GM19351 (cell line): ENCODE data around the gene WDR82.

ENCODE experiments used
- ATAC-seq: cut with Tn5 transposase; IDR thresholded peaks from one replicate; pipeline ENCODE4 v1.9.1; 2021; ENCODE audit warnings: mild to moderate bottlenecking, moderate library complexity; ENCODE audit not compliant: unreplicated experiment

The WDR82 gene

DNA sequence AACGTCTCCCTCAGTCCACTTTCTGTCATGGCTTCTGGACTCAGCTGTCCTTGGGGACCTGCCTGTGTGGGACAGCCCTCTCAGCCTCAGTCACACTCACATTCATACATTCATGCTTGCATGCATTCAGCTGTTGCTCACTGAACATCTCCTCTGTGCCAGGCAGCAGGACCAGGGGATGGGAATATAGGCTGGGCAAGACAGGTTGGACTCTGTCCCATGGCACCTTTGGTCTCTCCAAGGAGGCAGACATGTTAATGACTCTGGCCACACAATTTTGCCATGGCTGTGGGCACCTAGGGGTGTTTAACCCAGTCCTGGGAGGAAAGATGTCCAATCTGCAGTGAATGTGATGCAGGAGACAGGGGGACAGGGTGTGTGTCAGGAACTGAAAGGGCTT lies 29.9 kb upstream of the WDR82 start:
- ATAC-seq: no peak

DNA sequence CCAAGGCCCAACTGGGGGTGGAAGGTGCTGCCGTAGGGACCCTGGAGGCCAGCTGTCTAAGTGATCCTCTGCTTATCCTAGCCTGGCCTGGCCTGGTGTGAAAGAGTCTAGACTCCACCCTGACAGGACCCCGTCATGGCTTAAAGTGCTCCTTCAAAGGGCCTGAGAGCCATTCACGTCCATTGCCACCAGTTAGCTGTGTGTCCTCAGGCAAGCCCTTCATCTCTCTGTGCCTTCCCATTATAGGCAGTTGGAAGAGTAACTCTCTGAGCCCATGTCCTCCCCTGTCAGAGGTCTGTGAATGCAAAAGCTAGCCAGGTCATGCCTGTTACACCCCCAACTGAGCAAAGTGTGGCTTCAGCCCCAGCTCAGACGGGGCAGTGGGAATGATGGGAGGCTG lies 28.5 kb upstream of the WDR82 start:
- no peak for ATAC-seq

GRCh38 chr3:52305926-52306325 lies 27.5 kb upstream of the WDR82 start:
- no peak for ATAC-seq

GRCh38 chr3:52303811-52304210 lies 25.4 kb upstream of the WDR82 start:
- ATAC-seq: no peak

GRCh38 chr3:52302426-52303145 lies 24.1 kb upstream of the WDR82 start:
- no peak for ATAC-seq

DNA sequence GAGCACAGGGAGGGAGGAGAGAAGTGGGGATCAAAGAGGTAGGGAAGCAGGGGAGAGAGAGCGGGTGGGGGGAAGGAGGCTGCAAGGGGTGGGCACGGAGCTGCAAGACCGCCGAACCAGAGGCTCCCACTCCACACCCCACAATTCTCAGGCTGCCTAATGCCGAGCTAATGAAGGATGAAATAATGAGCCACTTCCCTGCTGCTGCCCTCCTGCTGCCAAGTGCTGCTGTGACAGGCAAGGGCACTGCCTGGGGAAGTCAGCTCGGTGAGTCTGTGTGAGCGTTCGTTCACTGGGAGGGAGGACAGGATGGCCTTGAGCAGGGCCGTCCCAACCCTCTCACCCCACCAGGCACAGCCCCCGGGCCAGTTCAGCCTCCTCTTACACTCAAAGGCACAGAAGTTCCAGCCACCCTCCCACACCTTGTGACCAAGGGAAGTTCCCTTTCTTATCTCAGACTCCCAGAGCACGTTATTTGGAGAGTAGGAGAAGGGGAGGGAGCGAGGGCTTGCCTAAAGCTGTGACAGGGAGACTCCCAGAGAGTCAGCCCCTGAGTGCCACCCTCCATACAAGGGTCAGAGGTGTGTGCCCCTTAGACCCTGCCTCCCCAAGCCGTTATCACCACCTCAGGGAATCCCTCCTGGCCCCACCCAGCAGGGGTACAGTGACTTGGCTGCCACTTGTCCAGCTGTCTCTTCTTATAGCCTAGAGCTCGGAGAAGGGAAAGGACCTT lies 21.6 kb upstream of the WDR82 start:
- no peak for ATAC-seq

DNA sequence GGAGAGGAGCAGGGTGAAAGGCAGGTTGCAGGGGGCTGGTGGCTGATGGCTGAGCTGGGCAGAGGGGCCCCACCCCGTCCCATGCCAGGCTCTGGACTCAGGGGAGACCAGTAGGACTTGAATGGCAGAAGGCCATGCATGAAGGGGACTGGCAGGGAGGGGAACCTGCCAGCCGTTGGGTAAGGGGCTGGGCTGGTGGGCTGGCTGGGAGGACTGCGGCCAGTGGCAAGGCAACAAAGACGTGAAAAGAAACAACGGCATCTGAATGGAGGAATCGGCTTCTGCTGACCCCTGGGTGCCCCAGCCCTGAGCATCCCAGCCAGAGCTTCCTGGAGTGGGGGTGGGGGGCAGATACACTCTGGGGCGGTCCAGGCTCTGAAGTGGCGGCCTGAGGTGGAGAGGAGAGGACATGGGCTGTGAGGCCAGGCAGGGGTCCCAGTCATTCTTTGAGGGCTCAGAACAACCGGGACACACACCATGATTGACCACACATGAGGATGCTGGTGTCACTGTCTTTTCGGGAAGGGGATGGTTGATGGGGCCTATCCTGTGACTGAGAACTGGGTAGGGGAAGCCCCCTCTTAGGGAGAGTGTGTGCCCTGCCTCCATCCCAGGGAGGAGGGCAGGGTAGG lies 20.9 kb upstream of the WDR82 start:
- ATAC-seq: no peak

DNA sequence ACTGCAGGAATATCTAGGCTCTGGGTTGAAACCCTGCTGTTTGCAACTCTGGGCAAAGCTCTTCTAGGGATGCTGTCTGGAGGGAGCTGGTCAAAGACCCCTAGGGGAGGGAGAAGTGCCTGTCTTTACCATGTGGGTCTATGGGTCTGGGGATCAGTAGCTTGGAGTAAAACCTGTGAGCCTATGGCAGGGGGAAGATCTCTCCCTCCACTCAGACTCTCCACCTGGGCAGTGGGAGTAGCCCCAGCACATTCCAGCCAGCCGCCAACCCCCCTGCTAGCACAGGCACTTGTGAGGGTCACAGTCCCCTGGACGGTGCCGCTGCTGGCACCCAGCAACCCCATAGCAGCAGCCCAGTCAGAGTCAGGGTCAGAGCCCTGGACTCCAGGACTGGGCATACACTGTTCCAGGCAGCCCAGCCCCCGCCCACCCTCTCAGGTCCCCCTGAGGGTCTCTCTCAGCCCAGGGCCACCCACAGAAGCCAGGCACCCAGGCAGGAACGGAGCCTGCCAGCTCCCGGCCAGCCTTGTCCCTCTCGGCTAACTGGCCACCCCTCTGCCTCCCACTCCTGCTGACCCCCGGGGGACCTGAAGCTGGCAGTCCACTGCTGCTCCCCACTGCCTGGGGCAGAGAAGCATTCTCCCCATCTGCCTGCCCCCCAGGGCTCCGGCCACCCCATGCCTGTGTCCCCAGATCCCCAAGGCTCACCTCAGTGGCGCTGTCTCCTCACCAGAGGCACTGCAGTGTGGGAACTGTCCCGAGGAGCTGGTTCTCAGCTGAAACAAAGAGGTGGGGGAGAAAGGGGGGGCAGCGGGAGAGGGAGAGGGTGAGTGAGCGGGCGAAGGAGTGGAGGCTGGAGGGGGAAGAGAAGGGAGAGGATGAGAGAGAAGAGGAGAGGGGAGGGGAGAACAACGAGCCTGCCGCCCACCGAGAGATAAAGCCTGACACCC lies 20.0 kb upstream of the WDR82 start:
- no peak for ATAC-seq

DNA sequence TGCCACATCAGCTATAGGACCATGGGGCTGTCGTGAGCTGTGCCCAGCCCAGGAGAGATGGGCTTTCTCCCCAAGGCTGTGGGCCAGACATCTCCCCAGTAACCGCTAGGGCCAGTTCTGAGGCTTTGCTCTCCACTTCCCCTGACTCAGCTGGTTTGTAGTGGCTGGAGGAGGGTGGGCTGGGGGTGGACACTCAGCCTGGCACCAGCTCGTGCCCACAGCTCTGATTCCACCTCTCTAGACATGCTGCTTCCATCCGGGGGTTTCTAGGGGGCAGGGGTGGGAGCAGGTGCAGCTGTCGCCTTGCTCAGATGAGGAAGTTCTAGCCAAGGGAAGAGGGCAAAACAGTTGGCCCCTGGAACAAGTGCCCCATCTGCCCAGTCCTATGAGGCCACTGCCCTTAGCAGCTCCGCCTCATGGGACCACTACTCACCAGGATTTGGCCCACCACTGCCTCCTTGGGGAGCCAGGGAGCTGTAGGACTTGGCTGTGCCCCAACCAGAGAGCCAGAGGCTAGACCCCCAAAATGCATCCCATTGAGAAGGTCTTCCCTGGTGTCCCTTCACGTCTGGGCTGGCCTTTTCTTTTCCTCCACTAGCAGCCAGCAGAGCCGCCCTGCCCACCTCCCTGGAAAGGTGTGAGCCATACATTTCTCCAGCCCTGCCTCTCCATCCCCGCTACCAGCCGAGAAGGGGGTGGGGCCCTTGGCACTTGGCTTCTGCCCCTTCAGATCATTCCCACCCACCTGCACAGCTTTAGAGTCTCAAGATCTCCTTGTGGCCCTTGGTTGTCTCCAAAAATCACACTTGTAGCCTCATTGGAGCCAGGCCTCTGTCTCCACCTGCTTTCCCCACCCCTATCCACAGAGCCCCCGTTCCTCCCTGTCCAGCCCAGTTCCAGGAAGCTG lies 19.0 kb upstream of the WDR82 start:
- ATAC-seq: no peak

- ATAC-seq: no peak
These were observed 17.3 kb upstream of the WDR82 start for GRCh38 chr3:52295671-52296208.

DNA sequence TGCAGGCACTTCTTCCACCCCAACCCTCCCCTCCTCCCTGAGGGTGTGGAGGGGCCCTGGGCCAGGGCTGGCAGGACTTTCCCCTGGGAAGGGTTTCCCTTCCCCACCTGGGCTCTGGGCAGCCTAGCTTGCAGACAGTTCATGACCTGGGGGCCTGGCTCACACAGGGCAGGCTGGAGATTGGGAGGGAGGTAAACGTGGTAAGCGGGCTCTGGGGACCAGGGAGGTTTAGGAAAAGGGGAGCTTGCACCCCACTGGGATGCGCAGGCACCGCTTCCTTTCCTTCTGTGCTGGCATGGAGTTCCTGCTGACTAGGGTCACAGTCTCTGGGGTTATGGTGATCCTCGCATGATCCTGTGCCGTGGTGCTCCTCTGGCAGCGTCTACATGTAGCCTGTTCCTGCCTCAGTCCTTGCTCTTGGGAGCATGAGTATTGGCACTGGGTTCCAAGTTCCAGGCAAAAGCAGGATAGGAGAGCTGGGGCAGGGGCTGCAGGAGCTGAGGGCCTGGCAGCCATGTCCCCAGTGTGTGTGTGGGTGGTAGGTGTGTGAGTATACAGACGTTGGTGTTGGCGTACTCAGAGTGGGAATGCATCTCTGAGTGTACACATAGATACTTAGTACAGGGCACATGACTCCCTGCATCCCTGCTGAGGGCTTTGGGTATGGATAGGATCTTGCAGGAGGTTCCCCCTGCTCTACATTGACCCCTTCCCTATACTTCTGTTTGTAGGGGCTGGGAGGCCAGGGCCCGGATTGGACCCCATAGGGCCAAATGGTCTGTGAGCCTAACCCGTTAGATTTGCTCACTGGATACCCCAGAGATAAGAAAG lies 16.1 kb upstream of the WDR82 start:
- no peak for ATAC-seq

DNA sequence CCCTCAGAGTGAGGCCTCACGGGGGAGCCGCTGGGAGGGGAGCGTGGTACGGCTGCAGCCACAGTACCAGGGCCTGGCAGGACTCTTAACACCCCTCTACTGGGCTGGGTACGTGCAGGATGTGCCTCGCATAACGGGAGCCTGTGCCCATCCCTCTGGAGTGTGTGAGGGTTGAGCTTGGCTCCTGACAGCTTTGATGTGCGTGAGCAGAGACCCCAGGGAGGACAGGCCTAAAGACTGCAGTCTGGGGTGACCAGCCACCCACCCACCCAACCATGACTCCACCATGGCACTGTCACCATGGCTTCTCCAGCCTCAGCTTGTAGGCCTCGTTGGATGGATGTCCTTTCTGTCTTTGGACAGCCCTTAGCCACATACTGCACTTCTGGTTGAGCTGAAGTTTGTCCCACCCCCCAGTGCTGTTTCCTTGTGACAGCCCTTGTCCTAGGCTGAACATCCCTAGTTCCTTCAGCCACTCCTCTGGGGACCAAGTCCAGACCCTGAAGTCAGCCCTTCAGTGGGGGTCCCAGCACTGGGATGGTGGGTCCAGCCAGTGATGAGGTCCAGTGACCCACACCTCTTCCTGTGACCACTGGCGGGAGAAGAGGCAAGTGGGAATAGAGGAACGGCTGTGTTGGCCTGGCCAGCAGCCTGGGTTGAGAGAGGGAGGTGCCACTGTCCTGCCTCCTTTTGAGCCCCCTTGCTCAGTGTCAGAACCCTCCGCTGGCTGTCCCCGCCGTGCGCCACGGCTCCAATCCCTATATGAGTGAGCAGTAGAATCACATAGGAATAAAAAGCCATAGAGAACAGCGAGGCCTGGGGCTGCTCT lies 15.3 kb upstream of the WDR82 start:
- no peak for ATAC-seq

GRCh38 chr3:52292247-52293065 lies 14.0 kb upstream of the WDR82 start:
- ATAC-seq: no peak

GRCh38 chr3:52291508-52292181 lies 13.2 kb upstream of the WDR82 start:
- no peak for ATAC-seq

- no peak for ATAC-seq
These were observed 12.4 kb upstream of the WDR82 start for GRCh38 chr3:52290596-52291507.
